ENCODE data around the gene KLHL13. TPM values are rescaled to one million over a fixed set of nuclear protein-coding genes. Genes with fewer than 3 reads are reported as not detected.
"Not testable (repeated sequence)": the region's sequence is repeated elsewhere in the genome, so short reads cannot be mapped to it uniquely, and the experiment has no call there.

KLHL13 gene
- total and polyA plus RNA-seq, 2 donors, result 21.5 to 85.8 TPM

GRCh38 chrX:118056870-118057269 is 59.7 kb downstream of the KLHL13 start:
- Histone ChIP-seq H3K4me3 (ENCODE audit: low read depth, low read length) (no peak overlapping the region), H3K27ac (ENCODE audit: low read depth) (no peak overlapping the region), H3K4me1 (ENCODE audit: insufficient read depth) (no peaks in the 10 kb centered on the region), H3K36me3 (ENCODE audit: insufficient read depth) (no peaks in the 10 kb centered on the region)
- no peak for DNase-seq (ENCODE audit: extremely low spot score)
- WGBS, result 99% methylated on average over 2 of the region's 2 CpGs

GRCh38 chrX:118049713-118050112 is 66.9 kb downstream of the KLHL13 start:
- DNase-seq (ENCODE audit: extremely low spot score), result no peak
- H3K4me3 ChIP-seq (ENCODE audit: low read depth, low read length), result no peak overlapping the region
- no peak overlapping the region for H3K27ac ChIP-seq (ENCODE audit: low read depth)
- WGBS, result 90% methylated on average over 1 of the region's 1 CpG
- H3K4me1 ChIP-seq (ENCODE audit: insufficient read depth), result no peaks in the 10 kb centered on the region
- H3K36me3 ChIP-seq (ENCODE audit: insufficient read depth), result no peaks in the 10 kb centered on the region

- no peak for DNase-seq (ENCODE audit: extremely low spot score)
- Histone ChIP-seq H3K36me3 (ENCODE audit: insufficient read depth) (no peaks in the 10 kb centered on the region), H3K27ac (ENCODE audit: low read depth) (no peak overlapping the region), H3K4me3 (ENCODE audit: low read depth, low read length) (no peak overlapping the region), H3K4me1 (ENCODE audit: insufficient read depth) (no peaks in the 10 kb centered on the region)
- 82% methylated on average over 4 of the region's 4 CpGs for WGBS
These were observed 69.0 kb downstream of the KLHL13 start for GRCh38 chrX:118047446-118048186.

DNA sequence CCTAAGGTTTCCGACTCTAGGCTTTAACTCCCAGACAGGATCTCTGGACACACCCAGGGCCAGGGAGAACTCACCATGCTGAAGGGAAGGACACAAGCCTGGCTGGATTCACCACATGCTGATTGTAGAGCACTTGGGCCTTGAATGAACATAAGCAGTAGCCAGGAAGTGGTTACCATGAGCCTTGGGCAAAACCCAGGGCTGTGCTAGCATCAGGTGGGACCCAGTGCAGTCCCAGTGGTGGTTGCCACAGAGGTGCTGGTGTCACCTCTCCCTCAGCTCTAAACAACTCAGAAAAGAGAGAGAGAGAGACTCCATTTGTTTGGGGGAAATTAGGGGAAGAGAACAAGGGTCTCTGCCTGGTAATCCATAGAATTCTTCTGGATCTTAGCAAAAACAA is 77.0 kb downstream of the KLHL13 start:
- DNase-seq (ENCODE audit: extremely low spot score), result no peak
- Histone ChIP-seq H3K36me3 (ENCODE audit: insufficient read depth) (no peaks in the 10 kb centered on the region), H3K4me1 (ENCODE audit: insufficient read depth) (no peaks in the 10 kb centered on the region), H3K4me3 (ENCODE audit: low read depth, low read length) (no peak overlapping the region), H3K27ac (ENCODE audit: low read depth) (no peak overlapping the region)
- 100% methylated on average over 1 of the region's 1 CpG for WGBS

DNA sequence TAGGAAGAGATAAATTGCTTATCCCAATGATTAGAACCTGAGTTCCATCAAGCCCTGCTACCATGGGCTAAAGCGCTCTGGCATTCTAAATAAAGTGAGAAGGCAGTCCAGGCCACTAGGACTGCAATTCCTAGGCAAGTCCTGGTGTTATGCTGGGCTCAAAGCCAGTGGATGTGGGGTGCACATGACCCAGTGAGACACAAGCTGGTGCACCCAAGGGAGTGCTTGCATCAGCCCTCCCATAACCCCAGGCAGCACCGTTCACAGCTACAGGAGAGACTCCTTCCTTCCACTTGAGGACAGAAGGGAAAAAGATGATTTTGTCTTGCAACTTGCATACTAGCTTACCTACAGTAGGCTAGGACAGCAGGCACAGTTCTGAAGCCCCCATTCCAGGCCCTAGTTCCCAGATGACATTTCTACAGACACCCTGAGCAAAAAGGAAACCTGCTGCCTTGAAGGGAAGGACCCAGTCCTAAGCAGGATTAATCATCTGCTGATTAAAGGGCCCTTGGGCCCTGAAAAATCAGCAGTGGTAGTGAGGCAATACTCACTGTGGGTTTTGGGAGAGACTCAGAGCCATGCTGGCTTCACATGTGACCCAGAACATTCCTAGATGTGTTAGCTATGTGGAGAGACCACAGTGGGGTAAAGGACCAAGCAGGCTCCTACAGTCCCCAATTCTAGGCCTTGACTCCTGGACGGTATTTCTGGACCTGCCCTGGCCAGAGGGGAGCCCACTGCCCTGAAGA is 77.8 kb downstream of the KLHL13 start:
- 88% methylated on average over 3 of the region's 3 CpGs for WGBS
- no peak overlapping the region for H3K27ac ChIP-seq (ENCODE audit: low read depth)
- no peak overlapping the region for H3K4me3 ChIP-seq (ENCODE audit: low read depth, low read length)
- H3K36me3 ChIP-seq (ENCODE audit: insufficient read depth), result no peaks in the 10 kb centered on the region
- H3K4me1 ChIP-seq (ENCODE audit: insufficient read depth), result no peaks in the 10 kb centered on the region
- DNase-seq (ENCODE audit: extremely low spot score), result no peak

DNA sequence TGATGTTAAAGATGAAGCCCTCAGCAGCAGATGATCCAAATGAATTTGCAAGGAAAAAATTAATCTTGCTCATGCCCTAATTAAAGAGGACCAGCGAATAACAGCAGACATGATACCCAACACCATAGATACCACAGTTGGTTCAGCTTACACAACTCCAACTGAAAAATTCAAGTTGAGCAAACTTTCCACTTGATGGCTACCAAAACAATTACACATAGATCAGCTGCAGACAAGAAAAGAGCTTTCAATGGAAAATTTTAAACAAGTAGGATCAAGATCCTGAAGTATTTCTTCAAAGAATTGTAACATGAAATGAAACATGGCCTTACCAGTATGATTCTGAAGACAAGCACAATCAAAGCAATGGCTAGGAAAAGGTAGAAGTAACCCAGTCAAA is 90.0 kb downstream of the KLHL13 start:
- H3K4me3 ChIP-seq (ENCODE audit: low read depth, low read length), result no peak overlapping the region
- WGBS, result 94% methylated on average over 1 of the region's 1 CpG
- no peaks in the 10 kb centered on the region for H3K4me1 ChIP-seq (ENCODE audit: insufficient read depth)
- no peak overlapping the region for H3K27ac ChIP-seq (ENCODE audit: low read depth)
- no peak for DNase-seq (ENCODE audit: extremely low spot score)
- H3K36me3 ChIP-seq (ENCODE audit: insufficient read depth), result no peaks in the 10 kb centered on the region

- no peak overlapping the region for H3K4me3 ChIP-seq (ENCODE audit: low read depth, low read length)
- WGBS, result 76% methylated on average over 4 of the region's 4 CpGs
- H3K4me1 ChIP-seq (ENCODE audit: insufficient read depth), result no peaks in the 10 kb centered on the region
These were observed 91.4 kb downstream of the KLHL13 start for GRCh38 chrX:118025226-118025625.

DNA sequence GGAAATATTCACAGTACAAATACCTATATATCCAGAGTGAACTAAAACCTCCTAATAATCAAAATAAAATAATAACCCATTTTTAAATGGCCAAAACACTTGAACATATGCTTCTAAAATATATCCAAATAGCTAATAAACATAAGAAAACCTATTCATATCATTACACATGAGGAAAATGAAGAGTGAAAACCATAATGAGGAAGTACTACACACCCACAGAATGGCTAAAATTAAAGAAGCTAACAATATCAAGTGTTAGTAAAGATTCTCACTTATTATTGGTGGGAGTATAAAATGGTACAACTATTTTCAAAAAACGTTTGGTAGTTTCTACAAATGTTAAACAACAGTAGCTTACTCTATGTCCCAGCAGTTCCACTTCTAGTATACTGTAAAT is 92.1 kb downstream of the KLHL13 start:
- Histone ChIP-seq H3K4me3 (ENCODE audit: low read depth, low read length) (no peak overlapping the region), H3K27ac (ENCODE audit: low read depth) (no peak overlapping the region), H3K36me3 (ENCODE audit: insufficient read depth) (no peaks in the 10 kb centered on the region), H3K4me1 (ENCODE audit: insufficient read depth) (no peaks in the 10 kb centered on the region)
- no peak for DNase-seq (ENCODE audit: extremely low spot score)
- 57% methylated on average over 1 of the region's 1 CpG for WGBS

More at GRCh38 chrX:118025226-118025625, 91.4 kb downstream of the KLHL13 start:
- Histone ChIP-seq H3K27ac (ENCODE audit: low read depth) (no peak overlapping the region), H3K36me3 (ENCODE audit: insufficient read depth) (no peaks in the 10 kb centered on the region)
- no peak for DNase-seq (ENCODE audit: extremely low spot score)

- Histone ChIP-seq H3K36me3 (ENCODE audit: insufficient read depth) (no peaks in the 10 kb centered on the region), H3K4me1 (ENCODE audit: insufficient read depth) (no peaks in the 10 kb centered on the region), H3K4me3 (ENCODE audit: low read depth, low read length) (no peak overlapping the region), H3K27ac (ENCODE audit: low read depth) (no peak overlapping the region)
- DNase-seq (ENCODE audit: extremely low spot score), result no peak
- WGBS, result 35% methylated on average over 2 of the region's 2 CpGs
These were observed 93.9 kb downstream of the KLHL13 start for GRCh38 chrX:118022753-118023152.

- Histone ChIP-seq H3K4me3 (ENCODE audit: low read depth, low read length) (no peak overlapping the region), H3K27ac (ENCODE audit: low read depth) (no peak overlapping the region), H3K4me1 (ENCODE audit: insufficient read depth) (no peaks in the 10 kb centered on the region), H3K36me3 (ENCODE audit: insufficient read depth) (no peaks in the 10 kb centered on the region)
- no peak for DNase-seq (ENCODE audit: extremely low spot score)
These were observed 100.2 kb downstream of the KLHL13 start for GRCh38 chrX:118016422-118016821.

DNA sequence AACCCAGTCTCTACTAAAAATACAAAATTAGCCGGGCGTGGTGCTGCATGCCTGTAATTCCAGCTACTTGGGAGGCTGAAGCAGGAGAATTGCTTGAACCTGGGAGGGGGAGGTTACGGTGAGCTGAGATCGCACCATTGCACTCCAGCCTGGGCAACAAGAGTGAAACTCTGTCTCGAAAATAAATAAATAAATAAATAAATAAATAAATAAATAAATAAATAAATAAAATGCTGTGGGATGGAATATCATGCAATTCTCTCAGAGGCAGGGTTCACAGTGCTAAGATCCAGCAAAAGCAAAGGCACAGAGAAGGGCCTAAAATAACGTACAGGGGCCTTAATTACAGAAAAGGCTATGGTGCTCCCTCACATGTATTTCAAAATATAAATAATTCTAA is 114.2 kb downstream of the KLHL13 start:
- DNase-seq (ENCODE audit: extremely low spot score); H3K36me3 ChIP-seq (ENCODE audit: insufficient read depth); H3K27ac ChIP-seq (ENCODE audit: low read depth); H3K4me1 ChIP-seq (ENCODE audit: insufficient read depth); H3K4me3 ChIP-seq (ENCODE audit: low read depth, low read length): not testable (repeated sequence)
- WGBS, result 97% methylated on average over 6 of the region's 6 CpGs

DNA sequence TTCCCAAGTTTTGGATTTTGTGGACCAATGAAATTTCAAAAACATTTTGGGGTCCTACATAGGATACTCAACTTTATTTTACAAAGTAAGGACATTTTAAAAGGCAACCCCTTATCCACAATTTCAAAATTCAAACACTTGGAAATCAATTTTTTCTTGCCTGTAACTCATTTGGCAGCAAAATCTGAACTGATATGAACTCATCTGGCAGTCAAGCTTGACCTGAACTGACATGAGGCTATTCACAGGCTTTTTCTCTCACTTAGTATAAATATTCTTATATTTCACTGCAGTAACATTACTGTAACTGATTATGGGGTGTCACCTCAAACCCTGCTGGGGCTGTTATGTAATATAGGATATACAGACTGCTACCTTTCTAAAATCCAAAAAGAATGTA is 116.1 kb downstream of the KLHL13 start:
- no peak overlapping the region for H3K27ac ChIP-seq (ENCODE audit: low read depth)
- no peak overlapping the region for H3K4me3 ChIP-seq (ENCODE audit: low read depth, low read length)
- no peaks in the 10 kb centered on the region for H3K4me1 ChIP-seq (ENCODE audit: insufficient read depth)
- no peak for DNase-seq (ENCODE audit: extremely low spot score)
- H3K36me3 ChIP-seq (ENCODE audit: insufficient read depth), result no peaks in the 10 kb centered on the region

DNA sequence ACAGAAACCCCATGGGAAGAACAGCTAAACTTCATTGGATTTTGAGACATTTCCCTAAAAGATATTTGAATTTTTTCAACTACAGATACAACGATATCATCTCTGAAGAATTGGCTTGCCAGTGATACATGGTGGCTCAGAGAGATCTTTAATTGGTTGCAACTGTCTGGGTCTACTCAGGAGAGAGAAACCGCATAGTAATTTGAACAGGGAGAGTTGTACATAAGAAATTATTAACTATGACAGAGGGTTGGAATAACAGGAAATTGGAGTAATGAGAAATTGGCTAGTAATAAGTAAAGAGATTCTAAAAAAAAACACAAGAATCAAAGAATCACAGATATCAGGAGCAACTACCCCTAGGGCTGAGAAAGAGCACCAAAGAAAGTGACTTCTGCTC is 118.4 kb downstream of the KLHL13 start:
- no peak for DNase-seq (ENCODE audit: extremely low spot score)
- no peak overlapping the region for H3K27ac ChIP-seq (ENCODE audit: low read depth)
- H3K4me1 ChIP-seq (ENCODE audit: insufficient read depth), result no peaks in the 10 kb centered on the region
- WGBS, result 95% methylated on average over 2 of the region's 2 CpGs
- no peak overlapping the region for H3K4me3 ChIP-seq (ENCODE audit: low read depth, low read length)
- H3K36me3 ChIP-seq (ENCODE audit: insufficient read depth), result no peaks in the 10 kb centered on the region

- WGBS, result 32% methylated on average over 3 of the region's 3 CpGs
- Histone ChIP-seq H3K4me3 (ENCODE audit: low read depth, low read length) (no peak overlapping the region), H3K27ac (ENCODE audit: low read depth) (no peak overlapping the region), H3K36me3 (ENCODE audit: insufficient read depth) (no peaks in the 10 kb centered on the region), H3K4me1 (ENCODE audit: insufficient read depth) (no peaks in the 10 kb centered on the region)
- no peak for DNase-seq (ENCODE audit: extremely low spot score)
These were observed 119.6 kb downstream of the KLHL13 start for GRCh38 chrX:117996918-117997480.

Data from urinary bladder (tissue), 4 donors.